HepG2 (cell line): Measurements from ENCODE around the gene CLIC5. TPM values are rescaled to one million over a fixed set of nuclear protein-coding genes. Genes with fewer than 3 reads are reported as not detected.

ENCODE experiments used
- ATAC-seq: fragments of 200-7000 bp; cut with Tn5 transposase; 3 replicates; pipeline ENCODE4 v1.9.1; 2020; ENCODE audit warnings: mild to moderate bottlenecking, moderate library complexity
- BruUV-seq: library from RNA; stranded (reverse); fragments of 400-500 nt; replicated peaks from 2 replicates; lab custom pipeline; 2021; lab: Mats Ljungman, UMichigan
- CTCF ChIA-PET: fragments of 300-600 bp; formaldehyde crosslinking; extraction: SDS; loops from one replicate; lab custom pipeline; 2021; ENCODE audit warnings: low total read pairs, inconsistent platforms, low intra/inter-chr PET ratio; lab: Yijun Ruan, JAX
- POLR2A ChIA-PET: fragments of 350-600 bp; sonication (Branson Sonifier 250); formaldehyde crosslinking; loops from one replicate; lab custom pipeline; 2020; ENCODE audit warnings: antibody characterized with exemption, inconsistent platforms; lab: Yijun Ruan, JAX
- DNase-seq: peaks from one replicate; pipeline ENCODE4 v3.0.0-alpha.2; 2015; ENCODE audit warnings: low spot score
- FAIRE-seq: peaks from 3 replicates; lab custom pipeline; 2011; peaks lifted over from hg19 to GRCh38; lab: Jason Lieb, UNC
- H2AFZ ChIP-seq: one replicate; pipeline ENCODE4 v1.6.1; 2011; ENCODE audit warnings: low read length, inconsistent platforms
- H3K27ac ChIP-seq: fragments of 300-600 bp; 3 replicates; pipeline ENCODE4 v1.8.0; 2011; ENCODE audit warnings: mixed run types, mild to moderate bottlenecking, mixed read lengths, low read length, inconsistent platforms; ENCODE audit not compliant: insufficient read depth; ENCODE audit errors: extremely low read length
- H3K27me3 ChIP-seq, 2 experiments: fragments of 200-600 bp in 1 of 2; 2 replicates in 1 of 2; 3 replicates in 1 of 2; pipeline versions ENCODE4 v1.6.0 to v1.8.0; 2011; ENCODE audit warnings: low read length in 2 of 2, mild to moderate bottlenecking in 2 of 2, moderate library complexity in 2 of 2, inconsistent platforms in 1 of 2; ENCODE audit not compliant: insufficient read depth in 2 of 2, control insufficient read depth in 1 of 2
- H3K36me3 ChIP-seq, 2 experiments: fragments of 200-600 bp in 1 of 2; replicated peaks in 1 of 2; 2 replicates in 1 of 2; 3 replicates in 1 of 2; pipeline versions ENCODE4 v1.5.1 to v1.8.0; 2011; ENCODE audit warnings: low read length in 2 of 2, inconsistent platforms in 1 of 2; ENCODE audit not compliant: insufficient read depth in 2 of 2, control insufficient read depth in 1 of 2
- H3K4me1 ChIP-seq: 2 replicates; pipeline ENCODE4 v1.5.1; 2012; ENCODE audit warnings: low read length, inconsistent platforms; ENCODE audit not compliant: insufficient read depth
- H3K4me2 ChIP-seq: 2 replicates; pipeline ENCODE4 v1.6.0; 2011; ENCODE audit warnings: low read depth, low read length, inconsistent platforms
- H3K4me3 ChIP-seq, 3 experiments: fragments of 200-600 bp in 1 of 3; sonication (generic), shearing (Covaris generic) in 1 of 3; replicated peaks in 1 of 3; 2 replicates each; pipeline ENCODE4 v1.5.1; 2011 to 2016; ENCODE audit warnings: low read length in 3 of 3, inconsistent platforms in 2 of 3, low read depth in 2 of 3, mild to moderate bottlenecking in 2 of 3, control low read depth in 1 of 3, mixed read lengths in 1 of 3; ENCODE audit not compliant: insufficient read depth in 1 of 3
- H3K79me2 ChIP-seq: one replicate; pipeline ENCODE4 v1.6.1; 2011; ENCODE audit warnings: low read length, inconsistent platforms; ENCODE audit not compliant: insufficient read depth
- H3K9ac ChIP-seq: 2 replicates; pipeline ENCODE4 v1.6.0; 2011; ENCODE audit warnings: mild to moderate bottlenecking, low read depth, low read length, inconsistent platforms; ENCODE audit not compliant: insufficient read depth
- H3K9me3 ChIP-seq: 2 replicates; pipeline ENCODE4 v1.5.1; 2012; ENCODE audit warnings: mild to moderate bottlenecking, low read length
- H4K20me1 ChIP-seq: 2 replicates; pipeline ENCODE4 v1.6.0; 2011; ENCODE audit warnings: inconsistent platforms, mild to moderate bottlenecking, low read length, moderate library complexity; ENCODE audit not compliant: insufficient read depth
- CREB1 ChIP-seq, 2 experiments: fragments of 450-650 bp in 1 of 2; IDR thresholded peaks; 2 replicates each; pipeline ENCODE4 v1.6.1; 2016 to 2017; ENCODE audit warnings: control low read depth in 1 of 2, mild to moderate bottlenecking in 1 of 2, missing compliant biosample characterization in 1 of 2, missing genetic modification characterization in 1 of 2
- HMG20B ChIP-seq: conservative IDR thresholded peaks from 2 replicates; pipeline ENCODE4 v1.6.1; 2016; ENCODE audit warnings: missing genetic modification reagents, missing compliant biosample characterization
- KLF15 ChIP-seq: sonication (generic); formaldehyde crosslinking; IDR thresholded peaks from 2 replicates; pipeline ENCODE4 v1.8.1; 2023; ENCODE audit warnings: borderline replicate concordance, mild to moderate bottlenecking, inconsistent platforms, missing genetic modification reagents, mixed read lengths
- NKX3-1 ChIP-seq: sonication (generic); formaldehyde crosslinking; IDR thresholded peaks from 2 replicates; pipeline ENCODE4 v1.5.0; 2020; ENCODE audit warnings: missing genetic modification reagents
- ZBTB2 ChIP-seq: sonication (generic); formaldehyde crosslinking; IDR thresholded peaks from 2 replicates; pipeline ENCODE4 v1.8.0; 2022; ENCODE audit warnings: low read depth, missing genetic modification reagents
- ZBTB37 ChIP-seq: sonication (generic); formaldehyde crosslinking; IDR thresholded peaks from 2 replicates; pipeline ENCODE4 v1.4.0; 2020; ENCODE audit warnings: mild to moderate bottlenecking, missing genetic modification reagents
- ZFYVE20 ChIP-seq: sonication (generic); formaldehyde crosslinking; IDR thresholded peaks from 2 replicates; pipeline ENCODE4 v1.8.0; 2023; ENCODE audit warnings: low read depth, mild to moderate bottlenecking, moderate library complexity, missing genetic modification reagents, borderline replicate concordance
- ZNF33B ChIP-seq: sonication (generic); formaldehyde crosslinking; IDR thresholded peaks from 2 replicates; pipeline ENCODE4 v1.5.1; 2020; ENCODE audit warnings: mild to moderate bottlenecking, missing genetic modification reagents
- ZNF432 ChIP-seq: sonication (generic); formaldehyde crosslinking; IDR thresholded peaks from 2 replicates; pipeline ENCODE4 v1.5.0; 2020; ENCODE audit warnings: missing genetic modification reagents, mild to moderate bottlenecking, borderline replicate concordance
- ZNF749 ChIP-seq: sonication (generic); formaldehyde crosslinking; IDR thresholded peaks from 2 replicates; pipeline ENCODE4 v1.8.0; 2022; ENCODE audit warnings: mild to moderate bottlenecking, missing genetic modification reagents, moderate library complexity, borderline replicate concordance
- WGBS: methylation state at CpG from one replicate; pipeline ENCODE4 v1.1.6; 2017; ENCODE audit warnings: low lambda C conversion rate; 5-methylcytosine and 5-hydroxymethylcytosine counted together
- in situ Hi-C: cut with HindIII; loops from 2 replicates; pipeline ENCODE4 v1.10.0; 2017; ENCODE audit warnings: low pct_unique_long_range_greater_than_20kb; ENCODE audit not compliant: extremely low pct_ligation_motif_present
- intact Hi-C: fragments of 100-400 bp; cut with micrococcal nuclease; formaldehyde crosslinking; loops from one replicate; pipeline ENCODE4 v1.10.0; 2022; ENCODE audit not compliant: unreplicated experiment
- polyA plus RNA-seq, 8 experiments: library from polyadenylated mRNA; depleted of rRNA in 3 of 8; stranded (reverse) in 7 of 8; unstranded in 1 of 8; fragments of >200 nt; fragmentation: Illumina TruSeq in 4 of 8; extraction: Trizol in 4 of 8; gene quantifications; 2 replicates each; pipeline versions ENCODE4 v1.2.1 to v1.2.3, GENCODE V29; 2011 to 2016; ENCODE audit warnings: low read depth in 4 of 8, missing spikeins in 1 of 8, mixed read lengths in 1 of 8; ENCODE audit not compliant: insufficient read depth in 1 of 8
- total RNA-seq, 5 experiments: library from RNA; depleted of rRNA; stranded (reverse); fragments of >200 nt; fragmentation: Illumina TruSeq; extraction: Trizol; gene quantifications; 2 replicates each; pipeline ENCODE4 v1.2.3, GENCODE V29; 2016; ENCODE audit warnings: low read depth in 1 of 5

CLIC5 gene
- total and polyA plus RNA-seq, 2 of the 13 experiments (the other 11 are each of a cell fraction or from before 2014, with no cell fraction given): not detected

- H3K9ac ChIP-seq: no peak overlapping the region
- intact Hi-C loops: no loop called here
- no peaks in the 10 kb centered on the region for H3K4me1 ChIP-seq
- no peak overlapping the region for H3K27ac ChIP-seq
- H4K20me1 ChIP-seq: no peaks in the 10 kb centered on the region
- peaks cover 8% of the 10 kb centered on the region; the same call in 1 of the 2 replicates for H3K9me3 ChIP-seq
- no peaks in the 10 kb centered on the region for H3K36me3 ChIP-seq
- no peaks in the 10 kb centered on the region for H3K79me2 ChIP-seq
- WGBS: 0% methylated on average over 2 of the region's 2 CpGs
- POLR2A ChIA-PET: no interaction called here
- no peak overlapping the region for H3K4me2 ChIP-seq
- CTCF ChIA-PET: no interaction called here
- BruUV-seq: no TSS peak
- no peak for DNase-seq
- no peak for ATAC-seq
- H3K4me3 ChIP-seq: no peak overlapping the region
- FAIRE-seq: no peak
- no peak overlapping the region for H2AFZ ChIP-seq
- TF ChIP-seq ZBTB2 (no peak), ZFYVE20 (no peak), ZBTB37 (no peak), KLF15 (no peak)
- in situ Hi-C loops: no loop called here
- H3K27me3 ChIP-seq: no peaks in the 10 kb centered on the region
These were observed 36.3 kb downstream of the CLIC5 start for GRCh38 chr6:45979311-45979710.

GRCh38 chr6:45974596-45974995, 41.1 kb downstream of the CLIC5 start:
- intact Hi-C loops (no loop called here), in situ Hi-C loops (no loop called here)
- Histone ChIP-seq H3K9ac (no peak overlapping the region), H3K4me3 (no peak overlapping the region), H3K9me3 (peaks cover 8% of the 10 kb centered on the region; the same call in 1 of the 2 replicates), H3K27me3 (no peaks in the 10 kb centered on the region), H3K79me2 (no peaks in the 10 kb centered on the region), H3K36me3 (no peaks in the 10 kb centered on the region), H2AFZ (no peak overlapping the region), H4K20me1 (no peaks in the 10 kb centered on the region), H3K4me1 (no peaks in the 10 kb centered on the region), H3K4me2 (no peak overlapping the region), H3K27ac (no peak overlapping the region)
- DNase-seq (no peak), FAIRE-seq (no peak), ATAC-seq (no peak)
- ChIA-PET POLR2A (no interaction called here), CTCF (no interaction called here)
- no TSS peak for BruUV-seq
- no peak for TF ChIP-seq ZNF33B
- TF ChIP-seq NKX3-1 (CRISPR knock-in tag): no peak
- TF ChIP-seq HMG20B (CRISPR knock-in tag): no peak
- no peak for TF ChIP-seq ZNF749 (CRISPR knock-in tag)
- TF ChIP-seq CREB1 (IDR thresholded peaks at IDR 0.05): no peak
- TF ChIP-seq CREB1 (CRISPR knock-in tag; IDR thresholded peaks at IDR 0.05): no peak
- no peak for TF ChIP-seq ZNF432
- TF ChIP-seq, all 625 proteins: peak for 0
